HEK293 (cell line): ENCODE measurements around the gene PKM.

Experiments used
- CTCF ChIA-PET: fragments of 350-600 bp; formaldehyde crosslinking; extraction: SDS; loops from one replicate; lab custom pipeline; 2021; ENCODE audit warnings: antibody characterized with exemption; lab: Yijun Ruan, JAX
- POLR2A ChIA-PET: fragments of 300-600 bp; formaldehyde crosslinking; extraction: SDS; loops from one replicate; lab custom pipeline; 2020; ENCODE audit warnings: antibody characterized with exemption, inconsistent platforms; lab: Yijun Ruan, JAX
- H3K27ac ChIP-seq: fragments of 200-500 bp; sonication (Bioruptor generic); 2 replicates; pipeline ENCODE4 v1.5.1; 2014; ENCODE audit warnings: low read depth, low read length, control low read depth, inconsistent platforms; ENCODE audit errors: extremely low read depth
- H3K36me3 ChIP-seq, 2 experiments: fragments of 200-500 bp in 1 of 2; sonication (Bioruptor generic) in 1 of 2; 1 replicate in 1 of 2; 2 replicates in 1 of 2; pipeline ENCODE4 v1.5.1; 2014 to 2017; ENCODE audit warnings: inconsistent platforms in 2 of 2, low read length in 2 of 2; ENCODE audit not compliant: control insufficient read depth in 2 of 2, insufficient read depth in 1 of 2
- H3K4me1 ChIP-seq: fragments of 200-500 bp; sonication (Bioruptor generic); 2 replicates; pipeline ENCODE4 v1.5.1; 2014; ENCODE audit warnings: mild to moderate bottlenecking, low read length, inconsistent platforms; ENCODE audit not compliant: control insufficient read depth, insufficient read depth
- H3K4me3 ChIP-seq: 2 replicates; pipeline ENCODE4 v1.5.1; 2011; ENCODE audit warnings: low read depth, mild to moderate bottlenecking, control low read depth, low read length, moderate library complexity
- H3K9me3 ChIP-seq: fragments of 200-500 bp; sonication (Bioruptor generic); 2 replicates; pipeline ENCODE4 v1.5.1; 2014; ENCODE audit warnings: low read depth, low read length, inconsistent platforms; ENCODE audit not compliant: control insufficient read depth, insufficient read depth
- KLF10 ChIP-seq: fragments of 450-650 bp; IDR thresholded peaks from 2 replicates; pipeline ENCODE4 v1.5.1; 2018; ENCODE audit warnings: missing biosample characterization, mild to moderate bottlenecking, missing genetic modification characterization
- KLF9 ChIP-seq: fragments of 450-650 bp; formaldehyde crosslinking; IDR thresholded peaks from 2 replicates; pipeline ENCODE4 v1.5.1; 2016; ENCODE audit warnings: missing biosample characterization, missing genetic modification characterization, low read depth
- PRDM10 ChIP-seq: fragments of 450-650 bp; formaldehyde crosslinking; IDR thresholded peaks from 2 replicates; pipeline ENCODE4 v1.5.1; 2016; ENCODE audit warnings: missing biosample characterization, missing genetic modification characterization
- RBAK ChIP-seq: fragments of 450-650 bp; formaldehyde crosslinking; IDR thresholded peaks from 2 replicates; pipeline ENCODE4 v1.5.1; 2016; ENCODE audit warnings: missing biosample characterization, missing genetic modification characterization
- ZBTB49 ChIP-seq: fragments of 450-650 bp; formaldehyde crosslinking; IDR thresholded peaks from 2 replicates; pipeline ENCODE4 v1.5.1; 2016; ENCODE audit warnings: missing biosample characterization, missing genetic modification characterization, low read depth
- ZFHX2 ChIP-seq: fragments of 450-650 bp; formaldehyde crosslinking; conservative IDR thresholded peaks from 2 replicates; pipeline ENCODE4 v1.5.1; 2016; ENCODE audit warnings: missing biosample characterization, missing genetic modification characterization
- ZFP41 ChIP-seq: fragments of 450-650 bp; formaldehyde crosslinking; IDR thresholded peaks from 2 replicates; pipeline ENCODE4 v1.5.1; 2016; ENCODE audit warnings: missing biosample characterization, missing genetic modification characterization, borderline replicate concordance
- ZIC2 ChIP-seq: fragments of 450-650 bp; formaldehyde crosslinking; IDR thresholded peaks from 2 replicates; pipeline ENCODE4 v1.5.1; 2016; ENCODE audit warnings: missing biosample characterization, missing genetic modification characterization
- ZNF416 ChIP-seq: fragments of 450-650 bp; formaldehyde crosslinking; IDR thresholded peaks from 2 replicates; pipeline ENCODE4 v1.5.1; 2016; ENCODE audit warnings: missing biosample characterization, missing genetic modification characterization
- ZNF518A ChIP-seq: fragments of 450-650 bp; formaldehyde crosslinking; conservative IDR thresholded peaks from 2 replicates; pipeline ENCODE4 v1.5.1; 2016; ENCODE audit warnings: low read depth, missing biosample characterization, missing genetic modification characterization
- ZNF555 ChIP-seq: fragments of 450-650 bp; formaldehyde crosslinking; conservative IDR thresholded peaks from 2 replicates; pipeline ENCODE4 v1.5.1; 2017; ENCODE audit warnings: missing biosample characterization, mild to moderate bottlenecking, missing genetic modification characterization, inconsistent platforms
- ZNF596 ChIP-seq: fragments of 450-650 bp; IDR thresholded peaks from 2 replicates; pipeline ENCODE4 v1.5.0; 2018; ENCODE audit warnings: missing biosample characterization, mild to moderate bottlenecking, missing genetic modification characterization, moderate library complexity
- ZNF600 ChIP-seq: fragments of 450-650 bp; formaldehyde crosslinking; IDR thresholded peaks from 2 replicates; pipeline ENCODE4 v1.5.1; 2016; ENCODE audit warnings: missing biosample characterization, missing genetic modification characterization
- ZNF704 ChIP-seq: fragments of 450-650 bp; formaldehyde crosslinking; IDR thresholded peaks from 2 replicates; pipeline ENCODE4 v1.5.1; 2016; ENCODE audit warnings: missing biosample characterization, missing genetic modification characterization

The PKM gene

GRCh38 chr15:72175186-72176044 is 55.6 kb downstream of the PKM start:
- ChIA-PET POLR2A (interaction anchor here (1.3 kb wide), 1 partner anchor 56 kb away, joined by 3 read pairs; the partner anchor contains the start of gene PKM), CTCF (interaction anchor here (0.7 to 1.0 kb wide), 2 partner anchors 17 to 19 kb away, joined by 3 to 6 read pairs; no protein-coding TSS in a partner anchor)
- TF ChIP-seq ZIC2 (peak; percentile 40; the same call in 1 of the 2 replicates), ZNF600 (peak; percentile 39; the same call in 1 of the 2 replicates), KLF10 (no peak)
- Histone ChIP-seq H3K9me3 (no peaks in the 10 kb centered on the region), H3K27ac (no peak overlapping the region), H3K4me3 (no peak overlapping the region), H3K4me1 (peaks cover 3% of the 10 kb centered on the region; the same call in 1 of the 2 replicates), H3K36me3 (no peaks in the 10 kb centered on the region)

- Histone ChIP-seq H3K9me3 (no peaks in the 10 kb centered on the region), H3K4me3 (no peak overlapping the region), H3K4me1 (peaks cover 3% of the 10 kb centered on the region; the same call in 1 of the 2 replicates), H3K27ac (no peak overlapping the region), H3K36me3 (no peaks in the 10 kb centered on the region)
- CTCF ChIA-PET: interaction anchor here (0.7 to 1.0 kb wide), 2 partner anchors 16 to 18 kb away, joined by 3 to 6 read pairs; no protein-coding TSS in a partner anchor
- POLR2A ChIA-PET: no interaction called here
- TF ChIP-seq RBAK: no peak
- 0 out of 2 replicates have a peak, but pooled peaks have one; percentile 21 for TF ChIP-seq ZFHX2 (tag by site-specific recombination)
- TF ChIP-seq, all 188 proteins: peak for 1
These were observed 56.3 kb downstream of the PKM start for GRCh38 chr15:72174551-72175165.

- H3K4me1 ChIP-seq: peaks cover 3% of the 10 kb centered on the region; the same call in 1 of the 2 replicates
- no peaks in the 10 kb centered on the region for H3K36me3 ChIP-seq
- H3K27ac ChIP-seq: no peak overlapping the region
- no peaks in the 10 kb centered on the region for H3K9me3 ChIP-seq
- H3K4me3 ChIP-seq: no peak overlapping the region
- ChIA-PET POLR2A (interaction anchor here (0.7 kb wide), 1 partner anchor 48 kb away, joined by 4 read pairs; no protein-coding TSS in a partner anchor), CTCF (interaction anchor here (1.0 kb wide), 1 partner anchor 15 kb away, joined by 6 read pairs; no protein-coding TSS in a partner anchor)
- no peak for TF ChIP-seq ZNF416 (tag by site-specific recombination)
- no peak for TF ChIP-seq PRDM10 (tag by site-specific recombination)
- no peak for TF ChIP-seq ZFP41
- no peak for TF ChIP-seq ZNF704 (tag by site-specific recombination)
- TF ChIP-seq KLF9 (tag by site-specific recombination): no peak
- TF ChIP-seq ZBTB49 (tag by site-specific recombination): no peak
- TF ChIP-seq ZNF518A (tag by site-specific recombination): no peak
- no peak for TF ChIP-seq RBAK
- no peak for TF ChIP-seq ZNF555
- no peak for TF ChIP-seq ZNF596 (tag by site-specific recombination)
These were observed 57.0 kb downstream of the PKM start for GRCh38 chr15:72173864-72174550.
